K562 (cell line): Measurements from ENCODE around the gene GPN3. TPM values are rescaled to one million over a fixed set of nuclear protein-coding genes. Genes with fewer than 3 reads are reported as not detected.
A peak's percentile ranks its signal among the peaks of the same experiment; 100 is the strongest.

ENCODE experiments used
- E4F1 ChIP-seq: fragments of 250-450 bp; sonication (Bioruptor Pico); IDR thresholded peaks from 2 replicates; pipeline ENCODE4 v1.5.0; 2021; ENCODE audit warnings: mild to moderate bottlenecking, borderline replicate concordance
- HSF4 ChIP-seq: fragments of 250-450 bp; sonication (Bioruptor Pico); IDR thresholded peaks from 2 replicates; pipeline ENCODE4 v2.1.2; 2022; ENCODE audit warnings: mild to moderate bottlenecking, moderate library complexity, borderline replicate concordance
- KAT2B ChIP-seq: IDR thresholded peaks from one replicate; pipeline ENCODE4 v1.6.1; 2012; ENCODE audit warnings: low read depth, mild to moderate bottlenecking, control low read depth, inconsistent platforms, low read length, moderate library complexity
- NR2C2 ChIP-seq, 2 experiments: fragments of 200-800 bp in 1 of 2; sonication (Bioruptor generic) in 1 of 2; sonication (generic) in 1 of 2; formaldehyde crosslinking in 1 of 2; IDR thresholded peaks; 2 replicates each; pipeline versions ENCODE4 v1.6.1 to v1.8.0; 2016 to 2022; ENCODE audit warnings: mild to moderate bottlenecking in 1 of 2, missing compliant biosample characterization in 1 of 2, missing genetic modification characterization in 1 of 2, missing genetic modification reagents in 1 of 2
- polyA plus RNA-seq, 8 experiments: library from polyadenylated mRNA; depleted of rRNA in 4 of 8; stranded (reverse) in 5 of 8; unstranded in 3 of 8; fragments of >200 nt; fragmentation: Nextera tagmentation in 2 of 8; fragmentation: Illumina TruSeq in 1 of 8; extraction: Ambion mirVana in 2 of 8; extraction: Trizol in 1 of 8; gene quantifications; 2 replicates each; pipeline versions ENCODE4 v1.2.1 to v1.2.3, GENCODE V29; 2011 to 2014; ENCODE audit warnings: inconsistent platforms in 1 of 8, missing spikeins in 1 of 8
- total RNA-seq, 7 experiments: library from RNA; depleted of rRNA in 6 of 7; stranded (reverse); fragments of >200 nt in 6 of 7; fragmentation: Illumina TruSeq in 2 of 7; extraction: Trizol in 2 of 7; gene quantifications; 2 replicates each; pipeline versions ENCODE4 v1.2.1 to v1.2.3, GENCODE V29; 2011 to 2021; ENCODE audit warnings: low replicate concordance in 1 of 7
- TF ChIP-seq, protein P1 (sequence below): sonication (generic); formaldehyde crosslinking; IDR thresholded peaks from 2 replicates; pipeline ENCODE4 v1.8.0; 2022; ENCODE audit warnings: missing genetic modification reagents, mild to moderate bottlenecking, borderline replicate concordance
- TF ChIP-seq, protein P2 (sequence below): sonication (generic); formaldehyde crosslinking; IDR thresholded peaks from 2 replicates; pipeline ENCODE4 v1.8.0; 2023; ENCODE audit warnings: missing genetic modification reagents, mild to moderate bottlenecking, borderline replicate concordance
- TF ChIP-seq, protein P3 (sequence below): fragments of 250-450 bp; sonication (Bioruptor Pico); IDR thresholded peaks from 2 replicates; pipeline ENCODE4 v1.4.0; 2020

GPN3 gene
- total and polyA plus RNA-seq, 9 of the 15 experiments (the other 6 are each of a cell fraction or from before 2014, with no cell fraction given), result 35.8 to 123 (median 64.2) TPM

GRCh38 chr12:110403146-110403975 lies 64.7 kb downstream of the GPN3 start, which contains the start of gene ANAPC7 (continued):
- TF ChIP-seq NR2C2 (CRISPR knock-in tag; IDR thresholded peaks at IDR 0.05) (no peak), NR2C2 (tag; IDR thresholded peaks at IDR 0.05) (0 out of 2 replicates have a peak, but pooled peaks have one; percentile 33), KAT2B (no peak), HSF4 (CRISPR knock-in tag) (no peak), E4F1 (CRISPR knock-in tag) (no peak)
- TF ChIP-seq, protein P1, sequence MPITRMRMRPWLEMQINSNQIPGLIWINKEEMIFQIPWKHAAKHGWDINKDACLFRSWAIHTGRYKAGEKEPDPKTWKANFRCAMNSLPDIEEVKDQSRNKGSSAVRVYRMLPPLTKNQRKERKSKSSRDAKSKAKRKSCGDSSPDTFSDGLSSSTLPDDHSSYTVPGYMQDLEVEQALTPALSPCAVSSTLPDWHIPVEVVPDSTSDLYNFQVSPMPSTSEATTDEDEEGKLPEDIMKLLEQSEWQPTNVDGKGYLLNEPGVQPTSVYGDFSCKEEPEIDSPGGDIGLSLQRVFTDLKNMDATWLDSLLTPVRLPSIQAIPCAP (CRISPR knock-in tag), result no peak
- TF ChIP-seq, protein P2, sequence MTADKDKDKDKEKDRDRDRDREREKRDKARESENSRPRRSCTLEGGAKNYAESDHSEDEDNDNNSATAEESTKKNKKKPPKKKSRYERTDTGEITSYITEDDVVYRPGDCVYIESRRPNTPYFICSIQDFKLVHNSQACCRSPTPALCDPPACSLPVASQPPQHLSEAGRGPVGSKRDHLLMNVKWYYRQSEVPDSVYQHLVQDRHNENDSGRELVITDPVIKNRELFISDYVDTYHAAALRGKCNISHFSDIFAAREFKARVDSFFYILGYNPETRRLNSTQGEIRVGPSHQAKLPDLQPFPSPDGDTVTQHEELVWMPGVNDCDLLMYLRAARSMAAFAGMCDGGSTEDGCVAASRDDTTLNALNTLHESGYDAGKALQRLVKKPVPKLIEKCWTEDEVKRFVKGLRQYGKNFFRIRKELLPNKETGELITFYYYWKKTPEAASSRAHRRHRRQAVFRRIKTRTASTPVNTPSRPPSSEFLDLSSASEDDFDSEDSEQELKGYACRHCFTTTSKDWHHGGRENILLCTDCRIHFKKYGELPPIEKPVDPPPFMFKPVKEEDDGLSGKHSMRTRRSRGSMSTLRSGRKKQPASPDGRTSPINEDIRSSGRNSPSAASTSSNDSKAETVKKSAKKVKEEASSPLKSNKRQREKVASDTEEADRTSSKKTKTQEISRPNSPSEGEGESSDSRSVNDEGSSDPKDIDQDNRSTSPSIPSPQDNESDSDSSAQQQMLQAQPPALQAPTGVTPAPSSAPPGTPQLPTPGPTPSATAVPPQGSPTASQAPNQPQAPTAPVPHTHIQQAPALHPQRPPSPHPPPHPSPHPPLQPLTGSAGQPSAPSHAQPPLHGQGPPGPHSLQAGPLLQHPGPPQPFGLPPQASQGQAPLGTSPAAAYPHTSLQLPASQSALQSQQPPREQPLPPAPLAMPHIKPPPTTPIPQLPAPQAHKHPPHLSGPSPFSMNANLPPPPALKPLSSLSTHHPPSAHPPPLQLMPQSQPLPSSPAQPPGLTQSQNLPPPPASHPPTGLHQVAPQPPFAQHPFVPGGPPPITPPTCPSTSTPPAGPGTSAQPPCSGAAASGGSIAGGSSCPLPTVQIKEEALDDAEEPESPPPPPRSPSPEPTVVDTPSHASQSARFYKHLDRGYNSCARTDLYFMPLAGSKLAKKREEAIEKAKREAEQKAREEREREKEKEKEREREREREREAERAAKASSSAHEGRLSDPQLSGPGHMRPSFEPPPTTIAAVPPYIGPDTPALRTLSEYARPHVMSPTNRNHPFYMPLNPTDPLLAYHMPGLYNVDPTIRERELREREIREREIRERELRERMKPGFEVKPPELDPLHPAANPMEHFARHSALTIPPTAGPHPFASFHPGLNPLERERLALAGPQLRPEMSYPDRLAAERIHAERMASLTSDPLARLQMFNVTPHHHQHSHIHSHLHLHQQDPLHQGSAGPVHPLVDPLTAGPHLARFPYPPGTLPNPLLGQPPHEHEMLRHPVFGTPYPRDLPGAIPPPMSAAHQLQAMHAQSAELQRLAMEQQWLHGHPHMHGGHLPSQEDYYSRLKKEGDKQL (CRISPR knock-in tag), result no peak
- TF ChIP-seq, protein P3, sequence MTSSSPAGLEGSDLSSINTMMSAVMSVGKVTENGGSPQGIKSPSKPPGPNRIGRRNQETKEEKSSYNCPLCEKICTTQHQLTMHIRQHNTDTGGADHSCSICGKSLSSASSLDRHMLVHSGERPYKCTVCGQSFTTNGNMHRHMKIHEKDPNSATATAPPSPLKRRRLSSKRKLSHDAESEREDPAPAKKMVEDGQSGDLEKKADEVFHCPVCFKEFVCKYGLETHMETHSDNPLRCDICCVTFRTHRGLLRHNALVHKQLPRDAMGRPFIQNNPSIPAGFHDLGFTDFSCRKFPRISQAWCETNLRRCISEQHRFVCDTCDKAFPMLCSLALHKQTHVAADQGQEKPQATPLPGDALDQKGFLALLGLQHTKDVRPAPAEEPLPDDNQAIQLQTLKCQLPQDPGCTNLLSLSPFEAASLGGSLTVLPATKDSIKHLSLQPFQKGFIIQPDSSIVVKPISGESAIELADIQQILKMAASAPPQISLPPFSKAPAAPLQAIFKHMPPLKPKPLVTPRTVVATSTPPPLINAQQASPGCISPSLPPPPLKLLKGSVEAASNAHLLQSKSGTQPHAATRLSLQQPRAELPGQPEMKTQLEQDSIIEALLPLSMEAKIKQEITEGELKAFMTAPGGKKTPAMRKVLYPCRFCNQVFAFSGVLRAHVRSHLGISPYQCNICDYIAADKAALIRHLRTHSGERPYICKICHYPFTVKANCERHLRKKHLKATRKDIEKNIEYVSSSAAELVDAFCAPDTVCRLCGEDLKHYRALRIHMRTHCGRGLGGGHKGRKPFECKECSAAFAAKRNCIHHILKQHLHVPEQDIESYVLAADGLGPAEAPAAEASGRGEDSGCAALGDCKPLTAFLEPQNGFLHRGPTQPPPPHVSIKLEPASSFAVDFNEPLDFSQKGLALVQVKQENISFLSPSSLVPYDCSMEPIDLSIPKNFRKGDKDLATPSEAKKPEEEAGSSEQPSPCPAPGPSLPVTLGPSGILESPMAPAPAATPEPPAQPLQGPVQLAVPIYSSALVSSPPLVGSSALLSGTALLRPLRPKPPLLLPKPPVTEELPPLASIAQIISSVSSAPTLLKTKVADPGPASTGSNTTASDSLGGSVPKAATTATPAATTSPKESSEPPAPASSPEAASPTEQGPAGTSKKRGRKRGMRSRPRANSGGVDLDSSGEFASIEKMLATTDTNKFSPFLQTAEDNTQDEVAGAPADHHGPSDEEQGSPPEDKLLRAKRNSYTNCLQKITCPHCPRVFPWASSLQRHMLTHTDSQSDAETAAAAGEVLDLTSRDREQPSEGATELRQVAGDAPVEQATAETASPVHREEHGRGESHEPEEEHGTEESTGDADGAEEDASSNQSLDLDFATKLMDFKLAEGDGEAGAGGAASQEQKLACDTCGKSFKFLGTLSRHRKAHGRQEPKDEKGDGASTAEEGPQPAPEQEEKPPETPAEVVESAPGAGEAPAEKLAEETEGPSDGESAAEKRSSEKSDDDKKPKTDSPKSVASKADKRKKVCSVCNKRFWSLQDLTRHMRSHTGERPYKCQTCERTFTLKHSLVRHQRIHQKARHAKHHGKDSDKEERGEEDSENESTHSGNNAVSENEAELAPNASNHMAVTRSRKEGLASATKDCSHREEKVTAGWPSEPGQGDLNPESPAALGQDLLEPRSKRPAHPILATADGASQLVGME, result no peak
